LHCN-M2 (cell line): Measurements from ENCODE around the gene GALNT2. TPM values are rescaled to one million over a fixed set of nuclear protein-coding genes. Genes with fewer than 3 reads are reported as not detected.

Experiments used
- DNase-seq: peaks from one replicate; pipeline ENCODE4 v3.0.0-alpha.2; 2012; ENCODE audit warnings: low read depth
- total RNA-seq: library from RNA; depleted of rRNA; stranded (reverse); fragments of >200 nt; gene quantifications from 2 replicates; pipeline ENCODE4 v1.2.3, GENCODE V29; 2014

GALNT2 gene
- total RNA-seq, 1 experiment from 2014 or later, result 81.6 TPM

GRCh38 chr1:230144010-230144614 lies 77.1 kb downstream of the GALNT2 start:
- DNase-seq, result no peak

GRCh38 chr1:230144758-230145504 lies 77.9 kb downstream of the GALNT2 start:
- no peak for DNase-seq

GRCh38 chr1:230145505-230145899 lies 78.5 kb downstream of the GALNT2 start:
- no peak for DNase-seq

- no peak for DNase-seq
These were observed 79.0 kb downstream of the GALNT2 start for GRCh38 chr1:230145953-230146476.

GRCh38 chr1:230146709-230147108 lies 79.7 kb downstream of the GALNT2 start:
- no peak for DNase-seq

GRCh38 chr1:230147253-230148125 lies 80.5 kb downstream of the GALNT2 start:
- DNase-seq, result no peak

- no peak for DNase-seq
These were observed 81.2 kb downstream of the GALNT2 start for GRCh38 chr1:230148126-230148652.

- no peak for DNase-seq
These were observed 81.9 kb downstream of the GALNT2 start for GRCh38 chr1:230148768-230149469.

- DNase-seq, result no peak
These were observed 82.9 kb downstream of the GALNT2 start for GRCh38 chr1:230149751-230150584.

GRCh38 chr1:230150615-230151014 lies 83.6 kb downstream of the GALNT2 start:
- DNase-seq, result no peak

- no peak for DNase-seq
These were observed 85.0 kb downstream of the GALNT2 start for GRCh38 chr1:230151924-230152468.

GRCh38 chr1:230152999-230153398 lies 86.0 kb downstream of the GALNT2 start:
- no peak for DNase-seq

GRCh38 chr1:230153641-230154296 lies 86.7 kb downstream of the GALNT2 start:
- DNase-seq, result no peak

- DNase-seq, result no peak
These were observed 88.0 kb downstream of the GALNT2 start for GRCh38 chr1:230155021-230155420.

- DNase-seq, result no peak
These were observed 89.0 kb downstream of the GALNT2 start for GRCh38 chr1:230156068-230156467.

GRCh38 chr1:230156536-230156935 lies 89.5 kb downstream of the GALNT2 start:
- no peak for DNase-seq

GRCh38 chr1:230157420-230158390 lies 90.7 kb downstream of the GALNT2 start:
- DNase-seq, result no peak
